SK-N-SH (cell line): ENCODE measurements around the gene NEURL1.

Experiments used
- RAD21 ChIP-seq: IDR thresholded peaks from 2 replicates; pipeline ENCODE4 v1.6.1; 2012; ENCODE audit warnings: mild to moderate bottlenecking, low read length
- TEAD4 ChIP-seq: IDR thresholded peaks from 2 replicates; pipeline ENCODE4 v1.4.0; 2012; ENCODE audit warnings: mild to moderate bottlenecking, borderline replicate concordance; ENCODE audit not compliant: insufficient read depth
- YY1 ChIP-seq: IDR thresholded peaks from 2 replicates; pipeline ENCODE4 v1.4.0; 2012; ENCODE audit warnings: low read depth, mild to moderate bottlenecking
- TF ChIP-seq, protein P1 (sequence below): fragments of 200-600 bp; sonication (generic); IDR thresholded peaks from 2 replicates; pipeline ENCODE4 v1.6.1; 2017; ENCODE audit warnings: antibody characterized with exemption, mild to moderate bottlenecking, moderate library complexity
- TF ChIP-seq, protein P2 (sequence below): IDR thresholded peaks from 2 replicates; pipeline ENCODE4 v1.4.0; 2012; ENCODE audit warnings: low read depth

GRCh38 chr10:103637011-103637410 lies 143.5 kb downstream of the NEURL1 start:
- TF ChIP-seq TEAD4, result no peak
- no peak for TF ChIP-seq YY1
- TF ChIP-seq, protein P1, sequence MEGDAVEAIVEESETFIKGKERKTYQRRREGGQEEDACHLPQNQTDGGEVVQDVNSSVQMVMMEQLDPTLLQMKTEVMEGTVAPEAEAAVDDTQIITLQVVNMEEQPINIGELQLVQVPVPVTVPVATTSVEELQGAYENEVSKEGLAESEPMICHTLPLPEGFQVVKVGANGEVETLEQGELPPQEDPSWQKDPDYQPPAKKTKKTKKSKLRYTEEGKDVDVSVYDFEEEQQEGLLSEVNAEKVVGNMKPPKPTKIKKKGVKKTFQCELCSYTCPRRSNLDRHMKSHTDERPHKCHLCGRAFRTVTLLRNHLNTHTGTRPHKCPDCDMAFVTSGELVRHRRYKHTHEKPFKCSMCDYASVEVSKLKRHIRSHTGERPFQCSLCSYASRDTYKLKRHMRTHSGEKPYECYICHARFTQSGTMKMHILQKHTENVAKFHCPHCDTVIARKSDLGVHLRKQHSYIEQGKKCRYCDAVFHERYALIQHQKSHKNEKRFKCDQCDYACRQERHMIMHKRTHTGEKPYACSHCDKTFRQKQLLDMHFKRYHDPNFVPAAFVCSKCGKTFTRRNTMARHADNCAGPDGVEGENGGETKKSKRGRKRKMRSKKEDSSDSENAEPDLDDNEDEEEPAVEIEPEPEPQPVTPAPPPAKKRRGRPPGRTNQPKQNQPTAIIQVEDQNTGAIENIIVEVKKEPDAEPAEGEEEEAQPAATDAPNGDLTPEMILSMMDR, result no peak
- TF ChIP-seq, protein P2, sequence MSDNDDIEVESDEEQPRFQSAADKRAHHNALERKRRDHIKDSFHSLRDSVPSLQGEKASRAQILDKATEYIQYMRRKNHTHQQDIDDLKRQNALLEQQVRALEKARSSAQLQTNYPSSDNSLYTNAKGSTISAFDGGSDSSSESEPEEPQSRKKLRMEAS, result no peak
- TF ChIP-seq RAD21, result no peak
